GM19240 (cell line): ENCODE measurements around the gene NRP2.

Experiments used
- DNase-seq: peaks from one replicate; pipeline ENCODE4 v3.0.0; 2011; ENCODE audit warnings: low spot score; ENCODE audit not compliant: insufficient read length

NRP2 gene

GRCh38 chr2:205752924-205753323 is 70.6 kb downstream of the NRP2 start:
- DNase-seq: no peak

GRCh38 chr2:205754285-205754923 is 72.1 kb downstream of the NRP2 start:
- no peak for DNase-seq

GRCh38 chr2:205754924-205755321 is 72.6 kb downstream of the NRP2 start:
- no peak for DNase-seq

- DNase-seq: no peak
These were observed 73.6 kb downstream of the NRP2 start for GRCh38 chr2:205755923-205756322.

GRCh38 chr2:205757271-205757670 is 75.0 kb downstream of the NRP2 start:
- no peak for DNase-seq

GRCh38 chr2:205758051-205758450 is 75.8 kb downstream of the NRP2 start:
- no peak for DNase-seq

- DNase-seq: no peak
These were observed 76.2 kb downstream of the NRP2 start for GRCh38 chr2:205758500-205758899.

- no peak for DNase-seq
These were observed 77.0 kb downstream of the NRP2 start for GRCh38 chr2:205759257-205759656.

GRCh38 chr2:205759732-205760131 is 77.4 kb downstream of the NRP2 start:
- no peak for DNase-seq

GRCh38 chr2:205760157-205760556 is 77.9 kb downstream of the NRP2 start:
- DNase-seq: no peak

- DNase-seq: no peak
These were observed 79.1 kb downstream of the NRP2 start for GRCh38 chr2:205761421-205761820.

- no peak for DNase-seq
These were observed 80.6 kb downstream of the NRP2 start for GRCh38 chr2:205762881-205763280.

GRCh38 chr2:205763708-205764211 is 81.5 kb downstream of the NRP2 start:
- no peak for DNase-seq

- DNase-seq: no peak
These were observed 82.0 kb downstream of the NRP2 start for GRCh38 chr2:205764270-205764746.

- no peak for DNase-seq
These were observed 82.8 kb downstream of the NRP2 start for GRCh38 chr2:205765151-205765550.

- DNase-seq: peak; percentile 56
These were observed 84.6 kb downstream of the NRP2 start for GRCh38 chr2:205766779-205767359.

GRCh38 chr2:205767617-205768016 is 85.3 kb downstream of the NRP2 start:
- DNase-seq: no peak

- no peak for DNase-seq
These were observed 86.0 kb downstream of the NRP2 start for GRCh38 chr2:205768341-205768740.

GRCh38 chr2:205768815-205769494 is 86.7 kb downstream of the NRP2 start:
- DNase-seq: no peak

- no peak for DNase-seq
These were observed 87.2 kb downstream of the NRP2 start for GRCh38 chr2:205769495-205769850.

GRCh38 chr2:205769879-205770278 is 87.6 kb downstream of the NRP2 start:
- DNase-seq: no peak

GRCh38 chr2:205770577-205770976 is 88.3 kb downstream of the NRP2 start:
- no peak for DNase-seq

- no peak for DNase-seq
These were observed 88.7 kb downstream of the NRP2 start for GRCh38 chr2:205771031-205771430.
